Smooth muscle cell (in vitro differentiated cells): ENCODE results near the gene DUSP2. TPM values are rescaled to one million over a fixed set of nuclear protein-coding genes. Genes with fewer than 3 reads are reported as not detected.

Experiments
- DNase-seq: peaks from one replicate; lab custom pipeline; 2025; ENCODE audit not compliant: unreplicated experiment; lab: John Stamatoyannopoulos, UW
- H2AFZ ChIP-seq: fragments of 200-600 bp; sonication (generic); 2 replicates; pipeline ENCODE4 v1.6.0; 2016; ENCODE audit warnings: antibody characterized with exemption, low read depth, mild to moderate bottlenecking
- H3F3A ChIP-seq: fragments of 200-600 bp; sonication (generic); 2 replicates; pipeline ENCODE4 v1.6.0; 2017; ENCODE audit warnings: antibody characterized with exemption, low read depth
- H3K27ac ChIP-seq: fragments of 200-600 bp; sonication (generic); 2 replicates; pipeline ENCODE4 v1.5.1; 2016; ENCODE audit warnings: low read depth, mild to moderate bottlenecking
- H3K27me3 ChIP-seq: fragments of 200-600 bp; sonication (generic); 2 replicates; pipeline ENCODE4 v1.6.1; 2016; ENCODE audit warnings: low read depth, mild to moderate bottlenecking
- H3K36me3 ChIP-seq: fragments of 200-600 bp; sonication (generic); 2 replicates; pipeline ENCODE4 v1.5.1; 2016; ENCODE audit warnings: low read depth
- H3K4me1 ChIP-seq: fragments of 200-600 bp; sonication (generic); 2 replicates; pipeline ENCODE4 v1.5.1; 2016; ENCODE audit warnings: low read depth
- H3K4me2 ChIP-seq: fragments of 200-600 bp; sonication (generic); 2 replicates; pipeline ENCODE4 v1.6.0; 2016; ENCODE audit warnings: mild to moderate bottlenecking
- H3K4me3 ChIP-seq: fragments of 200-600 bp; sonication (generic); 2 replicates; pipeline ENCODE4 v1.5.1; 2016; ENCODE audit warnings: mild to moderate bottlenecking
- H3K79me2 ChIP-seq: fragments of 200-600 bp; sonication (generic); 2 replicates; pipeline ENCODE4 v1.6.0; 2016; ENCODE audit warnings: low read depth, mild to moderate bottlenecking
- H3K9ac ChIP-seq: fragments of 200-600 bp; sonication (generic); 2 replicates; pipeline ENCODE4 v1.6.0; 2016; ENCODE audit warnings: low read depth
- H3K9me3 ChIP-seq: fragments of 200-600 bp; sonication (generic); replicated peaks from 2 replicates; pipeline ENCODE4 v1.5.1; 2016; ENCODE audit warnings: low read depth
- H4K20me1 ChIP-seq: fragments of 200-600 bp; sonication (generic); 2 replicates; pipeline ENCODE4 v1.6.0; 2016; ENCODE audit warnings: low read depth
- WGBS: methylation state at CpG from one replicate; pipeline ENCODE4 v1.1.7; 2016; ENCODE audit warnings: low lambda C conversion rate; 5-methylcytosine and 5-hydroxymethylcytosine counted together
- polyA plus RNA-seq: library from polyadenylated mRNA; unstranded; fragments of >200 nt; fragmentation: Nextera tagmentation; extraction: Ambion mirVana; gene quantifications from 2 replicates; pipeline ENCODE4 v1.2.1, GENCODE V29; 2016
- total RNA-seq: library from RNA; depleted of rRNA; stranded (reverse); fragments of >200 nt; gene quantifications from 2 replicates; pipeline ENCODE4 v1.2.3, GENCODE V29; 2014
- TF ChIP-seq, protein P1 (sequence below): fragments of 200-600 bp; sonication (generic); IDR thresholded peaks from 2 replicates; pipeline ENCODE4 v1.5.1; 2017; ENCODE audit warnings: borderline replicate concordance, mild to moderate bottlenecking, antibody characterized with exemption; ENCODE audit not compliant: insufficient read depth, poor library complexity, severe bottlenecking

DUSP2 gene
- total and polyA plus RNA-seq, 2 experiments from 2014 or later: 55.3 to 89.3 TPM

DNA sequence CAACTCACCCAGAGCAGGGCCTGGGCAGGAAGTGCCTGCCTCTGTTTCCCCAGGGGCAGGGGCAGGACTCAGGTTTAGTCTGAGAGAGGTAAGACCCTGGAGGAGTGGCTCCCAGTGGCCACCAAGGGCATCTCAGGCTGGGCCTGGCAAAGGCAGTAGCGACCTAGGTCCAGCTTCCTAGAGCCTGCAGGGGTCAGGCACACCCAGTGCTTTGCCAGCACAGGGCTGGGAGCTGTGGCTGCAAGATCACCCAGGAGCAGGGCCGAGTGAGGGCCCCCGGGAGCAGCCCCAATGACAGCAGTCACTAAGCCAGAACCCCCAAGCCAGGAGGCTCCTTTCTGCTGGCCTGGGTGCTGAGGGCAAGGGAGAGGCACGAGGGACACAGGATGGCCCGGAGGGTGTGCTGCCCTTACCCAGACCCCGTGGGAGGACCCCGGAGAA lies 8.8 kb upstream of the DUSP2 start:
- Histone ChIP-seq H3K27ac (no peak overlapping the region), H3K36me3 (no peaks in the 10 kb centered on the region), H3K9me3 (no peaks in the 10 kb centered on the region), H2AFZ (no peak overlapping the region), H3F3A (no peaks in the 10 kb centered on the region), H4K20me1 (no peaks in the 10 kb centered on the region), H3K27me3 (no peaks in the 10 kb centered on the region), H3K4me2 (no peak overlapping the region), H3K4me1 (no peaks in the 10 kb centered on the region), H3K4me3 (no peak overlapping the region), H3K79me2 (no peaks in the 10 kb centered on the region), H3K9ac (no peak overlapping the region)
- TF ChIP-seq, protein P1, sequence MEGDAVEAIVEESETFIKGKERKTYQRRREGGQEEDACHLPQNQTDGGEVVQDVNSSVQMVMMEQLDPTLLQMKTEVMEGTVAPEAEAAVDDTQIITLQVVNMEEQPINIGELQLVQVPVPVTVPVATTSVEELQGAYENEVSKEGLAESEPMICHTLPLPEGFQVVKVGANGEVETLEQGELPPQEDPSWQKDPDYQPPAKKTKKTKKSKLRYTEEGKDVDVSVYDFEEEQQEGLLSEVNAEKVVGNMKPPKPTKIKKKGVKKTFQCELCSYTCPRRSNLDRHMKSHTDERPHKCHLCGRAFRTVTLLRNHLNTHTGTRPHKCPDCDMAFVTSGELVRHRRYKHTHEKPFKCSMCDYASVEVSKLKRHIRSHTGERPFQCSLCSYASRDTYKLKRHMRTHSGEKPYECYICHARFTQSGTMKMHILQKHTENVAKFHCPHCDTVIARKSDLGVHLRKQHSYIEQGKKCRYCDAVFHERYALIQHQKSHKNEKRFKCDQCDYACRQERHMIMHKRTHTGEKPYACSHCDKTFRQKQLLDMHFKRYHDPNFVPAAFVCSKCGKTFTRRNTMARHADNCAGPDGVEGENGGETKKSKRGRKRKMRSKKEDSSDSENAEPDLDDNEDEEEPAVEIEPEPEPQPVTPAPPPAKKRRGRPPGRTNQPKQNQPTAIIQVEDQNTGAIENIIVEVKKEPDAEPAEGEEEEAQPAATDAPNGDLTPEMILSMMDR: no peak
- DNase-seq: no peak
- 85% methylated on average over 7 of the region's 7 CpGs for WGBS

DNA sequence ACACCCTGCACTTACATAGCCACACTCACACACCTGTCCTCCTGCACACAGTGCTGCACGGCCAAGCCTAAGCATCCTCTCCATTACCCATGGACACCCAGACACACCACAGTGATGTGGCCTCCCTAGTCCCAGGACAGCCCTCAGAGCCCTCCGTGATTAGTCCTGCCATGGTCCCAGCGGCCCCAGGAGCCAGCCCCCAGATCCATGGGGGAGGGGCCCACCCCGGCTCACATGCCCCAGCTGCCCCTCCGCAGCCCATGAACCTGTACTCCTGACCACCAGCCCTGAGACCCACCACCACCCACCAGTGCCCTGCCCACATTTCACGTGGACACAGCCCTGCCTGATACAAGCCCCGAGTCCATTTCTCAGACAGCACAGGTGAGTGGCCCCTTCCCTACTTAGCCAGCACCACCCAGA lies 8.1 kb upstream of the DUSP2 start:
- no peak for DNase-seq
- TF ChIP-seq, protein P1: no peak
- H3F3A ChIP-seq: no peaks in the 10 kb centered on the region

DNA sequence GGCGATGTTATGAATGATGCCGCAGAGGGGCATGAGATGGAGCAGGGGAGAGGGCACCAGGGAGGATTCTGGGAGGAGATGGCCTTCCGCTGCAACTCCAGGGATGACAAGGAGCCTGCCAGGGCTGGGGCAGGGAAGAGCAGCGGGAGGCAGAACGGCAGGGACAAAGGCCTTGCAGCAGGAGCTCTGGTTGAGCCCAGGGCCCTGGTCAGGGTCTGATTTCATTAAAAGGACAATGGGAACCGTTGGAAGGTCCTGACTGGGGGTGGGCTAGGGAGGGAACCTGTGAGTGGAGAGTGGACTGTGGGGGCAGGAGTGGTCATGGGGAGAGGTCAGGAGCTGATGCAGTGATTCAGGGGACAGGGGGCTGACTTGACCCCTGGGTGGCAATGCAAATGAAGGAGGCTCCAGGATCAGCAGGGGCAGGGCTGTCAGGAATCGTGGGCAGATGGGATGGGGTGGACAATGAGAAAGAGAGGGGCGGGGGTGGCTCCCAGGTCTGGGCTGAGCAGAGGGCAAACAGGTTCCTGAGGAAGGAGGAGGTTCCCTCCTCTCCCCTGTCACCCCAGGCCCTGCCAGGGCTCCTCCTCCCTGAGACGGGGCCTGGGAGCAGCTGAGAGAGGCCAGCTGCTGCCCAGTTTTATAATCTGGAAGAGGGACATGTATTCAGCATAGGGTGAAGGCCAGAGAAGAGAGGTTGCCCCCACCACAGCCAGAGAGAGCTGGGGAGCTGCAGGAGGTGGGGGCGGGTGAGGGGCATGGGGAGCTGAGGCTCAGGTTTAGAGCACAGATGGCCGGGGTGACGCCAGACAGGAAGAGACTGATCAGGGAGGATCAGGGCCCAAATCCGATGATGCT lies 7.3 kb upstream of the DUSP2 start:
- Histone ChIP-seq H3K36me3 (no peaks in the 10 kb centered on the region), H3K4me1 (no peaks in the 10 kb centered on the region), H3K4me3 (no peak overlapping the region), H3K27ac (no peak overlapping the region), H2AFZ (no peak overlapping the region), H3K27me3 (no peaks in the 10 kb centered on the region), H3F3A (no peaks in the 10 kb centered on the region), H3K79me2 (no peaks in the 10 kb centered on the region), H3K4me2 (no peak overlapping the region), H3K9me3 (no peaks in the 10 kb centered on the region), H3K9ac (no peak overlapping the region), H4K20me1 (no peaks in the 10 kb centered on the region)
- TF ChIP-seq, protein P1: no peak
- WGBS: 89% methylated on average over 10 of the region's 13 CpGs
- DNase-seq: no peak

More for the DNA sequence above, 8.1 kb upstream of the DUSP2 start:
- Histone ChIP-seq H3K4me1 (no peaks in the 10 kb centered on the region), H3K4me2 (no peak overlapping the region), H3K4me3 (no peak overlapping the region), H3K79me2 (no peaks in the 10 kb centered on the region), H3K9ac (no peak overlapping the region), H3K9me3 (no peaks in the 10 kb centered on the region), H3K27me3 (no peaks in the 10 kb centered on the region), H2AFZ (no peak overlapping the region), H3K27ac (no peak overlapping the region), H3K36me3 (no peaks in the 10 kb centered on the region), H4K20me1 (no peaks in the 10 kb centered on the region)
- WGBS: 88% methylated on average over 5 of the region's 7 CpGs
